ENCODE data around the gene TMEM202. TPM values are rescaled to one million over a fixed set of nuclear protein-coding genes. Genes with fewer than 3 reads are reported as not detected.
"Not testable (repeated sequence)": the region's sequence is repeated elsewhere in the genome, so short reads cannot be mapped to it uniquely, and the experiment has no call there.

TMEM202 gene
- total RNA-seq, 4 donors from 2014 or later: not detected

GRCh38 chr15:72423256-72423655, 25.2 kb downstream of the TMEM202 start:
- no peak for TF ChIP-seq POLR2A (IDR thresholded peaks at IDR 0.05)
- no peak for TF ChIP-seq POLR2AphosphoS5 (IDR thresholded peaks at IDR 0.05)
- TF ChIP-seq EP300 (IDR thresholded peaks at IDR 0.05): no peak
- TF ChIP-seq, protein P1, sequence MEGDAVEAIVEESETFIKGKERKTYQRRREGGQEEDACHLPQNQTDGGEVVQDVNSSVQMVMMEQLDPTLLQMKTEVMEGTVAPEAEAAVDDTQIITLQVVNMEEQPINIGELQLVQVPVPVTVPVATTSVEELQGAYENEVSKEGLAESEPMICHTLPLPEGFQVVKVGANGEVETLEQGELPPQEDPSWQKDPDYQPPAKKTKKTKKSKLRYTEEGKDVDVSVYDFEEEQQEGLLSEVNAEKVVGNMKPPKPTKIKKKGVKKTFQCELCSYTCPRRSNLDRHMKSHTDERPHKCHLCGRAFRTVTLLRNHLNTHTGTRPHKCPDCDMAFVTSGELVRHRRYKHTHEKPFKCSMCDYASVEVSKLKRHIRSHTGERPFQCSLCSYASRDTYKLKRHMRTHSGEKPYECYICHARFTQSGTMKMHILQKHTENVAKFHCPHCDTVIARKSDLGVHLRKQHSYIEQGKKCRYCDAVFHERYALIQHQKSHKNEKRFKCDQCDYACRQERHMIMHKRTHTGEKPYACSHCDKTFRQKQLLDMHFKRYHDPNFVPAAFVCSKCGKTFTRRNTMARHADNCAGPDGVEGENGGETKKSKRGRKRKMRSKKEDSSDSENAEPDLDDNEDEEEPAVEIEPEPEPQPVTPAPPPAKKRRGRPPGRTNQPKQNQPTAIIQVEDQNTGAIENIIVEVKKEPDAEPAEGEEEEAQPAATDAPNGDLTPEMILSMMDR (IDR thresholded peaks at IDR 0.05): no peak
- H3K27me3 ChIP-seq: no peaks in the 10 kb centered on the region
- H3K27ac ChIP-seq: no peak overlapping the region
- H3K36me3 ChIP-seq: no peaks in the 10 kb centered on the region
- WGBS: 65% methylated on average over 2 of the region's 2 CpGs
- no peaks in the 10 kb centered on the region for H3K9me3 ChIP-seq
- no peak overlapping the region for H3K4me3 ChIP-seq
- DNase-seq (ENCODE audit: low spot score in 2 of 2): no peak
- H3K4me1 ChIP-seq: no peaks in the 10 kb centered on the region

DNA sequence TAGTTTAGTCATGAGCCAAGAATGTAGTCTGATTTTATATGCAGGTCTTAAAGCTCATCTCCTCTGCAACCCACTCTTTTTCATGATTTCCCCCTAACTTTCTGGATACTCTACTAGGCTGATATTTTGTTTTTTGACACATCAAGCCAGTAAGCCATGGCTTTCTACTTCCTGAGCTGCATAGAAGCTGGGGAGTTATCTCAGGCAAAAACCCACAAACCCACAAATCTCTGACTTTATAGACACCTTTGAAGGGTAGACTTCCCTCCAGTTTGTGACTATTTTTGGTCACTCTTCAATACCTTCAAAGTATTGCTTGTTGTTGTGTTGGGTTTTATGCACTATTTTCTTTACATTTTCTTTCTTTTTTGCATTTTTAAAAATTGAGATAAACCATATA, 28.6 kb downstream of the TMEM202 start:
- Histone ChIP-seq H3K36me3 (no peaks in the 10 kb centered on the region), H3K4me1 (no peaks in the 10 kb centered on the region), H3K4me3 (no peak overlapping the region), H3K27me3 (no peaks in the 10 kb centered on the region), H3K9me3 (no peaks in the 10 kb centered on the region), H3K27ac (no peak overlapping the region)
- DNase-seq (ENCODE audit: low spot score in 2 of 2): no peak
- TF ChIP-seq, protein P1 (IDR thresholded peaks at IDR 0.05): no peak
- no peak for TF ChIP-seq POLR2AphosphoS5 (IDR thresholded peaks at IDR 0.05)
- TF ChIP-seq EP300 (IDR thresholded peaks at IDR 0.05): no peak
- no peak for TF ChIP-seq POLR2A (IDR thresholded peaks at IDR 0.05)

GRCh38 chr15:72437650-72438316, 39.7 kb downstream of the TMEM202 start:
- WGBS: 95% methylated on average over 1 of the region's 1 CpG
- Histone ChIP-seq H3K4me1 (no peaks in the 10 kb centered on the region), H3K27me3 (peaks cover 13% of the 10 kb centered on the region), H3K36me3 (no peaks in the 10 kb centered on the region), H3K9me3 (peaks cover 2% of the 10 kb centered on the region), H3K4me3 (no peak overlapping the region), H3K27ac (no peak overlapping the region)
- no peak for DNase-seq (ENCODE audit: low spot score in 2 of 2)
- TF ChIP-seq EP300 (IDR thresholded peaks at IDR 0.05) (no peak), POLR2A (IDR thresholded peaks at IDR 0.05) (no peak), POLR2AphosphoS5 (IDR thresholded peaks at IDR 0.05) (no peak)
- TF ChIP-seq, protein P1 (IDR thresholded peaks at IDR 0.05): no peak

GRCh38 chr15:72442848-72443247, 44.7 kb downstream of the TMEM202 start:
- 94% methylated on average over 5 of the region's 5 CpGs for WGBS

DNA sequence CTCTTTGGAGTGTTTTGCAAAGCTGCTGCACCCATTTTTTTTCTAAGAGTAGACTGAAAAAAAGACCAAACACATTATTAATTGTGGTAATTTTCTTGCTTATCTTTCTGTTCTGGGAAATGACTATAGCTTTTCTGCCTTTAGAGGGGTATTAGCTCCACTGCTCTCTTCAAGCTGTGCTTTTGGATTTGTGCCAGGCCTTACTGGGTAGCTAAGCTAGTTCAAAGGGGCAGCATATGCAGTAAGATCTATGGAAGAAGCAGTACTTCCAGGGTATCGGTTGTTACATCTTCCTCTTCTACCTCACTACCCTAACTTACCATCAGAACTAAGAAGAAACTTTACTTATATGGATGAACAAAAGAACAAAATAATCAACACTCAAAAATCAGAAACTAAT, 47.3 kb downstream of the TMEM202 start:
- WGBS: 68% methylated on average over 1 of the region's 1 CpG
- TF ChIP-seq, protein P1 (IDR thresholded peaks at IDR 0.05): no peak
- TF ChIP-seq POLR2A (IDR thresholded peaks at IDR 0.05): no peak
- TF ChIP-seq EP300 (IDR thresholded peaks at IDR 0.05): no peak
- TF ChIP-seq POLR2AphosphoS5 (IDR thresholded peaks at IDR 0.05): no peak

More at GRCh38 chr15:72442848-72443247, 44.7 kb downstream of the TMEM202 start:
- DNase-seq (ENCODE audit: low spot score in 2 of 2); H3K27me3 ChIP-seq; H3K9me3 ChIP-seq; H3K27ac ChIP-seq; H3K36me3 ChIP-seq; H3K4me3 ChIP-seq; H3K4me1 ChIP-seq: not testable (repeated sequence)

GRCh38 chr15:72450805-72451204, 52.7 kb downstream of the TMEM202 start:
- Histone ChIP-seq H3K9me3 (no peaks in the 10 kb centered on the region), H3K36me3 (no peaks in the 10 kb centered on the region), H3K27me3 (no peaks in the 10 kb centered on the region), H3K4me1 (no peaks in the 10 kb centered on the region), H3K4me3 (no peak overlapping the region), H3K27ac (no peak overlapping the region)
- TF ChIP-seq POLR2AphosphoS5 (IDR thresholded peaks at IDR 0.05) (no peak), POLR2A (IDR thresholded peaks at IDR 0.05) (no peak), EP300 (IDR thresholded peaks at IDR 0.05) (no peak)
- TF ChIP-seq, protein P1 (IDR thresholded peaks at IDR 0.05): no peak
- DNase-seq (ENCODE audit: low spot score in 2 of 2): no peak
- 91% methylated on average over 6 of the region's 6 CpGs for WGBS

More for the DNA sequence above, 47.3 kb downstream of the TMEM202 start:
- no peaks in the 10 kb centered on the region for H3K4me1 ChIP-seq
- DNase-seq (ENCODE audit: low spot score in 2 of 2): no peak
- no peak overlapping the region for H3K27ac ChIP-seq
- no peaks in the 10 kb centered on the region for H3K9me3 ChIP-seq
- H3K4me3 ChIP-seq: no peak overlapping the region
- H3K27me3 ChIP-seq: no peaks in the 10 kb centered on the region
- H3K36me3 ChIP-seq: no peaks in the 10 kb centered on the region

Measured in suprapubic skin (tissue), 4 donors.